Activated CD8-positive, alpha-beta T cell treated with anti-CD3 and anti-CD28 coated beads for 36 hours (primary cell): Measurements from ENCODE around the gene ABHD14A. TPM values are rescaled to one million over a fixed set of nuclear protein-coding genes. Genes with fewer than 3 reads are reported as not detected.

Experiments used
- ATAC-seq: fragments of 200-7000 bp; cut with Tn5 transposase; one replicate; pipeline ENCODE4 v1.10.0; 2021; ENCODE audit warnings: mild to moderate bottlenecking, moderate library complexity
- CTCF ChIA-PET: fragments of 350-600 bp; sonication (Branson Sonifier 250); formaldehyde crosslinking; loops from one replicate; lab custom pipeline; 2021; ENCODE audit warnings: antibody characterized with exemption; lab: Charles Lee
- POLR2A ChIA-PET: fragments of 350-600 bp; sonication (Branson Sonifier 250); formaldehyde crosslinking; loops from one replicate; lab custom pipeline; 2021; ENCODE audit warnings: antibody characterized with exemption; lab: Charles Lee
- DNase-seq: peaks from one replicate; pipeline ENCODE4 v3.0.0-alpha.2; 2020
- H3K27ac Mint-ChIP-seq: one replicate; pipeline ENCODE4 v1.8.0; 2021; ENCODE audit warnings: mild to moderate bottlenecking, mixed read lengths
- H3K27me3 Mint-ChIP-seq: one replicate; pipeline ENCODE4 v1.8.0; 2021; ENCODE audit warnings: mixed read lengths
- H3K36me3 Mint-ChIP-seq: one replicate; pipeline ENCODE4 v1.8.0; 2021; ENCODE audit warnings: low read depth, mixed read lengths
- H3K4me1 Mint-ChIP-seq: one replicate; pipeline ENCODE4 v1.8.0; 2021; ENCODE audit warnings: low read depth, mixed read lengths
- H3K4me3 Mint-ChIP-seq: one replicate; pipeline ENCODE4 v1.8.0; 2021; ENCODE audit warnings: mild to moderate bottlenecking, moderate library complexity, mixed read lengths
- H3K9me3 Mint-ChIP-seq: one replicate; pipeline ENCODE4 v1.8.0; 2021; ENCODE audit warnings: mixed read lengths
- CTCF ChIP-seq: fragments of 200-600 bp; IDR thresholded peaks from one replicate; pipeline ENCODE4 v1.8.0; 2022; ENCODE audit warnings: antibody characterized with exemption, mild to moderate bottlenecking
- intact Hi-C: fragments of 100-400 bp; cut with micrococcal nuclease; formaldehyde crosslinking; loops from one replicate; pipeline ENCODE4 v1.10.0; 2022
- total RNA-seq, 2 experiments: library from RNA; stranded (reverse); gene quantifications; one replicate each; pipeline ENCODE4 v1.2.3, GENCODE V29; 2021

Gene ABHD14A
- total RNA-seq, 2 experiments from 2014 or later: 8.9 to 9.5 TPM

DNA sequence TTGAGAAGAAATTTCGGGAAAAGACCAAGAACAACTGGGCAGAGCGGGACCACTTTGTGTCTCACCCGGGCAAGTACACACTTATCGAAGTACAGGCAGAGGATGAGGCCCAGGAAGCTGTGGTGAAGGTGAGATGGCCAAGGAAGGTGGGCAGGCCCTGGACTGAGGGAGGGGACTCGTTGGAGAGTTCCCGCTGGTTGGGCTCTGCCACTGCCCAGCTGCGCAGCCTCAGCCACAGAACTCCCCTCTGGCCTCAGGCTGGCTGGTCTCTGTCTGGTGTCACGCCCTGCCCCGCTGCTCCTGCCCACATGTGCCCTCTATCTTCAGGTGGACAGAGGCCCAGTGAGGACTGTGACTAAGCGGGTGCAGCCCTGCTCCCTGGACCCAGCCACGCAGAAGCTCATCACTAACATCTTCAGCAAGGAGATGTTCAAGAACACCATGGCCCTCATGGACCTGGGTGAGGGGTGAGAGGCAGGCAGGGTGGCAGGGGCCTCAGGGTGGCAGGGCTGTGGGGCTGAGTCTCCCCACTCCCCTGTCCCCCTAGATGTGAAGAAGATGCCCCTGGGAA is 30.3 kb upstream of the ABHD14A start:
- Mint-ChIP-seq H3K36me3 (peaks cover 7% of the 10 kb centered on the region), H3K4me3 (no peak overlapping the region), H3K4me1 (peaks cover 20% of the 10 kb centered on the region), H3K9me3 (no peaks in the 10 kb centered on the region), H3K27me3 (no peaks in the 10 kb centered on the region), H3K27ac (no peak overlapping the region)
- ATAC-seq: no peak
- no peak for DNase-seq
- ChIA-PET POLR2A (interaction anchor here (1.3 kb wide), 1 partner anchor 38 kb away, joined by 3 read pairs; no protein-coding TSS in a partner anchor), CTCF (interaction anchor here (1.2 kb wide), 1 partner anchor 29 kb away, joined by 3 read pairs; the partner anchor contains the start of gene ABHD14B)
- no peak for TF ChIP-seq CTCF
- intact Hi-C loops: loop anchor here (5.0 kb wide), 1 partner anchor 38 kb away; the partner anchor contains the start of gene ACY1

DNA sequence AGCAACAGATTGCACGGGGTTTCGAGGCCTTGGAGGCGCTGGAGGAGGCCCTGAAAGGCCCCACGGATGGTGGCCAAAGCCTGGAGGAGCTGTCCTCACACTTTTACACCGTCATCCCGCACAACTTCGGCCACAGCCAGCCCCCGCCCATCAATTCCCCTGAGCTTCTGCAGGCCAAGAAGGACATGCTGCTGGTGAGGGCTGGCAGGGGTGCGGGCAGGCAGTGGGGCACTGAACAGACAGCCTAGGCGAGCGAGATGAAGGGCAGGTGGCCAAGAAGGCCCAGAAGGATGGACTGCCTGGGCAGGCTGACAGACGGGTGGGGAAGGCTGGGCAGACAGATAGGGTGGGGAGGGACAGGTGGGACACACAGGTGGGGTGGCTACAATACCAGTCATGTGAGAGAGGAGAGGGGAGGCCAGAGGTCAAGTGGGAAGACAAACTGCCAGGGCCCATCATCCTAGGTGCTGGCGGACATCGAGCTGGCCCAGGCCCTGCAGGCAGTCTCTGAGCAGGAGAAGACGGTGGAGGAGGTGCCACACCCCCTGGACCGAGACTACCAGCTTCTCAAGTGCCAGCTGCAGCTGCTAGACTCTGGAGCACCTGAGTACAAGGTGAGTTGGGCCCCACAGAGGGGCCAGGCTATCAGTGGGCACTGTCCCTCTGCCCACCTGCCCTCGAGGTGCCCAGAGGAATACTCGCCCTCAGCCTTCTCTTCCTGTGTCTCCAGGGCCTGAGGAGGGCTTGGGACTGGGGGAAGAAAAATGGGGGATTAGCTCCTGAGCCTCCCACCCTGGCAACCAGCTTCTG is 29.6 kb upstream of the ABHD14A start:
- TF ChIP-seq CTCF: no peak
- intact Hi-C loops: no loop called here
- ATAC-seq (no peak), DNase-seq (no peak)
- Mint-ChIP-seq H3K36me3 (peaks cover 6% of the 10 kb centered on the region), H3K9me3 (no peaks in the 10 kb centered on the region), H3K4me1 (peaks cover 15% of the 10 kb centered on the region), H3K4me3 (no peak overlapping the region), H3K27ac (no peak overlapping the region), H3K27me3 (no peaks in the 10 kb centered on the region)
- CTCF ChIA-PET: interaction anchor here (1.2 kb wide), 1 partner anchor 28 kb away, joined by 3 read pairs; the partner anchor contains the start of gene ABHD14B
- POLR2A ChIA-PET: interaction anchor here (0.9 to 1.9 kb wide), 3 partner anchors 17 to 38 kb away, joined by 3 to 6 read pairs (median 4); partner anchors contain the start of gene ABHD14B

DNA sequence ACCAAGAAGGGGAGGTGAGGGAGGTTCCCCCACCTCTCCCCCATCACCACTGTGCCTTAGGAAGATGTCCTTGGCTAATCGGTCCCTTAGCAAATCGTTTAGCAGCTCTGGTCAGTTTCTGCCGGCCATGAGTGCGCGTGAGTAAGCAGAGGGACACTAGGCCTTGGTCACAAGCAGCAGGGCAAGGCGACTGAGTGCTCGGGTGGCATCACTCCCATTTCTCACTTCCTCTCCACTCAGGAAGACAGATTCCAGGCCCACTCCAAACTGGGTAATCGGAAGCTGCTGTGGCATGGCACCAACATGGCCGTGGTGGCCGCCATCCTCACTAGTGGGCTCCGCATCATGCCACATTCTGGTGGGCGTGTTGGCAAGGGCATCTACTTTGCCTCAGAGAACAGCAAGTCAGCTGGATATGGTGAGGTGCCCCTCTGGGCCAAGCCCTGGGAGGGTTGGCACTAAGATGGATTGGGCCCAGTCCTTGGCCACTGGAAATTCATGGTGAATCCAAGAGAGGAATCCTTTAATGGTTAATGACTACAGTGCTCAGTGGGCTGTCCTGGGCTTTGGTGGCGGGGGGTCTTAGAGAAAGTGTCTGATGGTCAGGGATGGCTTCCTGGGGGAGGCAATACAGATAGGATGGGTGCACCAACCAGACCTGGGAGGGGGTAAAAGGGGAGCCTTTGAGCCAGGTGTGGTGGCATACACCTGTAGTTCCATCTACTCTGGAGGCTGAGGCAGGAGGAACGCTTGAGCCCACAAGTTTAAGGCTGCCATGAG is 28.7 kb upstream of the ABHD14A start:
- CTCF ChIA-PET: interaction anchor here (1.0 kb wide), 1 partner anchor 27 kb away, joined by 3 read pairs; the partner anchor contains the start of gene ABHD14B
- no peaks in the 10 kb centered on the region for H3K9me3 Mint-ChIP-seq

GRCh38 chr3:51946796-51947195 is 28.1 kb upstream of the ABHD14A start:
- H3K27ac Mint-ChIP-seq: no peak overlapping the region
- ChIA-PET CTCF (interaction anchor here (1.0 kb wide), 1 partner anchor 27 kb away, joined by 3 read pairs; the partner anchor contains the start of gene ABHD14B), POLR2A (interaction anchor here (1.9 kb wide), 1 partner anchor 27 kb away, joined by 6 read pairs; the partner anchor contains the start of gene ABHD14B)
- DNase-seq (no peak), ATAC-seq (no peak)
- no peaks in the 10 kb centered on the region for H3K27me3 Mint-ChIP-seq
- H3K36me3 Mint-ChIP-seq: no peaks in the 10 kb centered on the region
- H3K4me3 Mint-ChIP-seq: no peak overlapping the region
- no peak for TF ChIP-seq CTCF
- intact Hi-C loops: no loop called here
- H3K9me3 Mint-ChIP-seq: no peaks in the 10 kb centered on the region
- peaks cover 8% of the 10 kb centered on the region for H3K4me1 Mint-ChIP-seq

More for the DNA sequence above, 28.7 kb upstream of the ABHD14A start:
- DNase-seq (no peak), ATAC-seq (no peak)
- POLR2A ChIA-PET: interaction anchor here (0.9 to 1.9 kb wide), 3 partner anchors 16 to 37 kb away, joined by 3 to 6 read pairs (median 4); partner anchors contain the start of gene ABHD14B
- no peaks in the 10 kb centered on the region for H3K27me3 Mint-ChIP-seq
- no peak overlapping the region for H3K27ac Mint-ChIP-seq
- no peak for TF ChIP-seq CTCF
- no peaks in the 10 kb centered on the region for H3K36me3 Mint-ChIP-seq
- H3K4me3 Mint-ChIP-seq: no peak overlapping the region
- intact Hi-C loops: no loop called here
- peaks cover 8% of the 10 kb centered on the region for H3K4me1 Mint-ChIP-seq
